Activated T-helper 1 cell treated with anti-CD3 and anti-CD28 coated beads, Interleukin-2, amount 50 U/mL, for 16 hours (primary cell): Measurements from ENCODE around the gene FXYD3.
A peak's percentile ranks its signal among the peaks of the same experiment; 100 is the strongest.

Experiments used
- DNase-seq, 2 donors: peaks; one replicate each; pipeline ENCODE4 v3.0.0-alpha.2; 2020; ENCODE audit warnings: low read depth in 1 of 2, low spot score in 1 of 2

FXYD3 gene, protein sequence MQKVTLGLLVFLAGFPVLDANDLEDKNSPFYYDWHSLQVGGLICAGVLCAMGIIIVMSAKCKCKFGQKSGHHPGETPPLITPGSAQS

GRCh38 chr19:35115177-35115951, at the start of gene FXYD3:
Gene FXYD3 (plus strand): TSS chr19:35115823. CDS start chr19:35119377, 3,554 bp downstream.
- no peak for DNase-seq

DNA sequence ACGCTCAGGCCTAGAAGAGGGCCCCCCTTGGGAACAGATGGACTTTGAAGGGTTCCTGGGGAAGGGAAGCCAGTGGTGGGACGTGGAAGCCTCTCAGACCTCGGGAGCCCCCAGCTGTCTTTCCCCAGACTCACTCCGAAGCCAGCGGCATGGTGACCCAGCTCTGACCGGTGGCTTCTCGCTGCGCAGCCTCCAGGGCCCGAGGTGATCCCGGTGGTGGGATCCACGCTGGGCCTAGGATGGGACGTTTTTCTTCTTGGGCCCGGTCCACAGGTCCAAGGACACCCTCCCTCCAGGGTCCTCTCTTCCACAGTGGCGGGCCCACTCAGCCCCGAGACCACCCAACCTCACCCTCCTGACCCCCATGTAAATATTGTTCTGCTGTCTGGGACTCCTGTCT, 49.5 kb upstream of the FXYD3 start:
- no peak for DNase-seq

DNA sequence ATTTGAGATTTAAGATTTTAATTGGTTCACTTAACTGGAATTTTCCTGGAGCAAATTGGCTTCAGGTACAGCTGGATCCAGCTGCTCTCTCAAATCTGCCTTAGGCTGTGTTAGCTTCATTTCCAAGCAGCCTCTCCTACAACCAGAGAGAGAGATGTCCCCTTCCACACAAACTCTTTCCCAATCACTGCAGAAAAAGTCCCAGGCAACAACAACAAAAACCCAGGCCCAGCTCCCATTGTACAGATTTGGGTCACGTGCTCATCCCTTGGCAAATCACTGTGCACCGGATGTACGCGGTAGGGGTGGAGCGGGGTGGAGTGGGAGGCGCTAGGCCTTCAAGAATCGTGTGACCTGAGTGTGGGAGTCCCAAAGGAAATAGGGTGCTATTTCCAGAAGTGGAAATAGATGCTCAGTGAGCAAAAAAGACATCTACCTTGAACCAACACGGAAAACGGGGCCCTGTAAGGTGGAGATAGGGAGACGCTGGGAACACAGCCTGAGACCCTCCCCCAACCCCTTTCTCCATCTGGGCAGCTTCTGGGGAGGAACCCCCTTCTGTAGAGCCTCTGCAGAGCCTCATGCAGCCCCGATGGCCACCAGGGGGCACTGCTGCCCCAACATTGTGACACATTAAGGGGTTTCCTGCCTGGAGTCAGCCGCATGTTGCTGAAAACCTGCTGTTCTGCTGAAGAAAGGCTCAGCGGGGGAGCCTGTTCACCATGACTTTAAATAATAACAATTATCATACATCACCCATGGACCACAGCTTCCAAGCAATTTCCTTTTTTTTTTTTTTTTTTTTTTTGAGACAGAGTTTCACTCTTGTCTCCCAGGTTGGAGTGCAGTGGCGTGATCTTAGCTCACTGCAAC, 48.7 kb upstream of the FXYD3 start:
- peak; percentile 81 to 89 for DNase-seq

DNA sequence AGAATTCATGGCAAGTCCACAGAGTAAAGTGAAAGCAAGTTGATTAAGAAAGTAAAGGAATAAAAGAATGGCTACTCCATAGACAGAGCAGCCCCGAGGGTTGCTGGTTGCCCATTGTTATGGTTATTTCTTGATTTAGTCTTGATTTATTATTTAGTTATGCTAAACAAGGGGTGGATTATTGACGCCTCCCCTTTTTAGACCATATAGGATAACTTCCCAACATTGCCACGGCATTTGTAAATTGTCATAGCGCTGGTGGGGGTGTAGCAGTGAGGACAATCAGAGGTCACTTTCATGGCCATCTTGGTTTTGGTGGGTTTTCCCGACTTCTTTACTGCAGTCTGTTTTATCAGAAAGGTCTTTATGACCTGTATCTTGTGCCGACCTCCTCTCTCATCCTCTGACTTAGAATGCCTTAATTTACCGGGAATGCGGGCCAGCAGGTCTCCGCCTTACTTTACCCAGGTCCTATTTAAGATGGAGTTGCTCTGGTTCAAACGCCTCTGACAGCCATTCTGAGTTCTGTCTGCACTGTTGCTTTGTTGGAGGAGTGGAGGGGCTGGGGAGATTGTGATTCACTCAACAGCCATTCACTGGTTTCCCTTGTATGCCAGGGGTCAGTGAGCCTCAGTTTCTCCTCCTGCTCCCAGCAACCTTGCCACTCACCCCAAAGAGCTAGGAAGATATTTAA, 46.5 kb upstream of the FXYD3 start:
- DNase-seq: no peak

GRCh38 chr19:35069696-35070095, 45.9 kb upstream of the FXYD3 start:
- DNase-seq: no peak

GRCh38 chr19:35070471-35070870, 45.2 kb upstream of the FXYD3 start:
- DNase-seq: no peak

DNA sequence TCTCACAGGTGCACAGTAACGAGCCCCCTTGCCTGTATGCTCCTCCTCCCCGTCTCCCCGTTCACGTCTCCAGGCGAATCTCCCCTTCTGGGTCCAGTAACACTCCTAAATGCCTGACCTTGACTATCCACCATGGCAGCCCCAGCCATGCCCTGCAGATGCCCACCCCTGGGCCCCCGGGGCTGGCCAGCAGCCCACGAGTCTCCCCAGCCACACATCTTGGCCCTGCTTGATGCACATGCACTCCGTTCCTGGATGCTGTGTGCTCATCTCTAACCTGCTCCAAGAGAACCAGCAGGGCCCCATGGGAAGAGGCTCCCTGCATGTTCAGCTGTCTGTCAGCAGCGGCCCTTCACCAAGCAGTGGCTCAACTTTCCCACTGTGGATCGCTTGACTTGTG, 42.1 kb upstream of the FXYD3 start:
- no peak for DNase-seq

- DNase-seq: no peak
Observed at GRCh38 chr19:35073941-35074340, 41.7 kb upstream of the FXYD3 start.

DNA sequence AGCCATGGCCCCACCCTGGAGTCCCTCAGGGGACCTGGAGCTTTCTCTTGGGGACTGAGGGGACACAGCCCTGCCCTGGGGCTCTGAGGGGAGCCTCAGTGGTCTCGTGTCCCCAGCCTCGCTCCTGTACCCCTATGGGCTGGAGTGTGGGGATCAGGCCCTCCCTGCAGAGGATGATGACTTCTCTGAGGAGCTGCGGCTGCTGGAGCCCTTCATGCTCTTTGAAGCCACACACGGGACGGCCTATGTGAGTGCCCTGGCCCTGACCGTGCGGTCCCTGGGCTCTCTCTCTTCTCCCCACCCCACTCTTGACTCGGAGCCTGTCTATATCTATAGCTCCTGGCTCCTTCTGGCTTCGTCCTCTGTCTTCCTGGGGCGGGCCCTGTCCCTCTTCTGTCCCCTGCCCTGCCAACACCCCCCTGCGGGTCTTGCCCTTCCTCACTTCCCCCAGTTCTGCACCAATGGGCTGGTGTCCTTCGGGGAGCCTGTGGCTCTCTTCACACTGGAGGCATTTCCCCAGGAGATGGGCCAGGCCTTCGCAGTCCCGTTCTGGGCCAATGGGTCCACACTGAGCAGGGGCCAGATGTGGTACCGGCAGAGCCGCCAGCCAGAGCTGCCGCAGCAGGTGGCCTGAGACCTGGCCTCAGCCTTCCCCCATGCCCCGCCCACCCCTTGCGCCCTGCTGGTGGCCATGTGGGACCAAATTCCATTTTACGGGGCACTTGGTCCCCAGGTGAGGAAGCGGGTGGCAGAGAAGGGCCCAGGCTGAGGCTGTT, 41.0 kb upstream of the FXYD3 start:
- DNase-seq: no peak

DNA sequence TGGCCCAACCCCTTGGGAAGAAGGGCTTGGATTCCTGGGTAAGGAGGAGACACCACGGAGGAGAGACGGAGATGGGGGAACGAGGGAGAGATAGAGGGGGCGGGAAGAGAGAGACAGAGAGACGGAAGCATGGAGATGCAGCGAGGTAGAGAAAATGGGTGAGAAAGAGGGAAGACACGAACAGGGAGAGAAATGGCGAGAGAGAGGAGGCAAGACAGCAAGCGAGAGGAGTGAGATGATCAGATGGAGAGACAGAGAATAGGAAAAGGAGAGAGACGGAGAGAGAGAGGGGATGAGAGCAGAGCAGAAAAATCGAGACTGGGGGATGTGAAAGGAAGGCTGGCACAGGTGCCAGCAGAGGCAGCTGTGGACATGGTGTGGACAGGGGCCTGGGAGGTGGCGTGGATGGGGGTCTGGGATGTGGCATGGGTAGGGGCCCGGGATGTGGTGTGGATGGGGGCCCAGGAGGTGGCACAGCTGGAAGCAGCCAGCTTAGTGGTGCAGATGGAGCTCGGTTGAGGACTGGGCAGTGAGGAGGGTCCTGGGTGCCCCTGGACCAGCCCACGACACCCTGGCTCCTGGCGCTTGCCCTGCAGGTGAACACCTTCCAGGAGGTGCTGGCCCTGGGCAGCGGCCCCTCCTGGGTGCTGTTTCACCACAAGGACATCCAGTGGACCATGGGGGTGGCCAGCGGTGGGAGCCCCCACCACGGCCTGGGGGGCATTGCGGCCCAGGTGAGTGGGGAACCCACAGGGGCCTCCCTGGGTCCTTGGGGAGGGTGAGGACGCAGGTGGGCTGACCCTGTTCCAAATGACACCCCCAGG, 40.2 kb upstream of the FXYD3 start:
- DNase-seq: no peak

DNA sequence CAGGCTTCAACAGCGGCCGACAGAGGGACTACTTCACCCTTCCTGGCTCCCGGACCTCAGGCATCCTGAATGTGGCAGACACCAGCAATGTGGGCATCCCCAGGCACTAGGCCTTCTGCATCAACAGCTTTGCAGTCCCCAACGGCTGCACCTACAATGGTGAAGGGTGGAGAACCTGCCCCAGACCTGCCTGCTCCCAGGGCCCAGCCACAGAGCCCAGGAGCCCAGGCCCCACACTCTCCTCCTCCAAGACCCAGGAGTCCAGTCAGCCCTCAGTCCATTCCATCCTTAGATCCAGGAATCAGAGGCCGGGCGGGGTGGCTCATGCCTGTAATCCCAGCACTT, 39.6 kb upstream of the FXYD3 start:
- DNase-seq: no peak

DNA sequence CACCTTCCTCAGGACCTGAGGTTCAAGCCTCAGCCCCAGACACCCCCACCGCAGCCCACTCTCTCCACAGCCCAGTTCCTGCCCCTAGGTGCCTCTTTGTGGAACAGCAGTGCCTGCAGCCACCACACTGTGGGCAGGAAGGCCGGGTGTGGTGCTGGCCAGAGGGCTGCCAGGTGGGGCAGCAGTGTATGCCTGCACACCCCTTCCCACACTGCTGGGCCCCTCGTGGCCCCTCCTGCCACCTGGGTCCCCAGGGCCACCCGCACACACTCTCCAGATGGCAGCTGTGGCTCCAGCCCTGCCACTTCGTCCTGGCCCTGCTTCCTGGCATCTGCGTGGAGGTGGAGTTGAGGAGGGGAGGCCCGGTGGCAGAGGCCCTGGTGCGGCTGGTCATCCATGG, 39.0 kb upstream of the FXYD3 start:
- no peak for DNase-seq

- DNase-seq: no peak
Observed at GRCh38 chr19:35077411-35078223, 38.0 kb upstream of the FXYD3 start.

DNA sequence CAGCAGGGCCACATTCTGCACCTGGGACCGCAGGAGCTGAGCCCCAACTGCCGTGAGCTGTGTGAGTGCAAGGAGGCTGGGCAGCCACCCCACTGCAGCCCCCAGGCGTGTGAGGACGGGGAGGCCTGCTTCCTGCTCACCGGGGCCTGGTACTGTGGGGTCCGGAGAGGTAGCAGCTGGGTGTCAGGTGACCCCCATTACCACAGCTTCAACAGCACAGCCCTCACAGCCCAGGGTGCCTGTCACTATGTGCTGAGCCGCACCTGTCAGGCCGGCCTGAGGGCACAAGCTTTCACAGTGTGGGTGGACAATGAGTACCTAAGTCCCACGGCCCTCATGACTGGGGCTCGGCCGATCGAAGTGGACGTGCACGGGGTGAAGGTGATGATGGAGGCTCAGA, 35.8 kb upstream of the FXYD3 start:
- no peak for DNase-seq

DNA sequence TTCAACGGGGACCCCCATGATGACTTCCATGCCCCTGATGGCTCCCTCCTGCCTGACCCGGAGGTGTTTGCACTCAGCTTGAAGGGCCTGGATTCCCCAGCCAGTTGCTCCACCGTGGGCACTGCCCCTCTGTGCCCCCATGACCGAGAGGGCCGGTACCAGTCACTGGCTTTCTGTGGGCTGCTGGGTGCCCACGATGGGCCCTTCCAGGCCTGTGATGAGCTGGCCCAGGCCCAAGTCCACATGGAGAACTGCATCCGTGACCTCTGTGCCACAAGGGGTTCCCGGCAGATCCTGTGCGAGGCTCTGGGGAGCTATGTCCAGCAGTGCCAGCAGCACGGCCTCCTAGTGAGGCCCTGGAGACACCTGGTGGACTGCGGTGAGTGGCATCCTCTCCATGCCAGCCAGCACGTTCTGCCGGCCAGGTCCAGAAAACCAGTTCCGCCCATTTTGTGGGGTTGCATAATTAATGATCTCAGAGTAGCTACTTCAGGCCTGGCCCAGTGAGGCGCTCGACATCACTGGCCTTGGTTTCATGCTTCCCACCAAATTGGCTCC, 34.9 kb upstream of the FXYD3 start:
- no peak for DNase-seq

DNA sequence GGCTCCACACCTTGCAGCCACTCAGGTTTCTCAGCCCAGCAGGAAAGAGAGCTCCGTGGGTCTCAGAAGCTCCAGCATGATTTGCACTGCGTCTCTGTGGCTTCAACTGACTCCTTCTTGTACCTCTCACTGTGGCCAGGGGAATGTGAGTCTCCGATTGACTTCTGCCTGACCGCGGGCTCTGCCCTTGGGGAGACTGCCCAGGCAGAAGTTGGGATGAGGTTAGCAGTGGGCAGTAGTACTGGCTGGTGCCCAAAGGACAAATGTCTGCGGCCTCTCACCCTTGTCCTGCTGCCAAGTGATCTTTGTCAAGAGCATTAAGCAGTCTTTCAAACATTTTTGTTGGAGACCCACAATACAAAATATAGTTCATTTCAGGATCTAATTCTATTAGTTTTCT, 34.4 kb upstream of the FXYD3 start:
- no peak for DNase-seq

- no peak for DNase-seq
Observed at GRCh38 chr19:35083691-35084508, 31.7 kb upstream of the FXYD3 start.

DNA sequence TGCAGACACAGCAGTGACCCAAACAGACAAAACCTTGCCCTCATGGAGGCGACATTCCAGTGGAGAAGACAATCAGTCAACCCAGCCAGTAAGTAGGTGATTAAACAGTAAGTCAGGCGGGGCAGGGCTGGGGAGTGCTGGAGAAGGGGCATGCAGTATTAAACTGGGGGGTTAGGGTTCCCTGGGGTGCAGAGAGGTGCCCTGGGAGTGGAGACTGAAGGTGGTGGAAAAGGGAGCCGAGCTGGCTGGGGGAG, 31.2 kb upstream of the FXYD3 start:
- no peak for DNase-seq
